ENCODE measurements around the gene PTPN22.

DNA sequence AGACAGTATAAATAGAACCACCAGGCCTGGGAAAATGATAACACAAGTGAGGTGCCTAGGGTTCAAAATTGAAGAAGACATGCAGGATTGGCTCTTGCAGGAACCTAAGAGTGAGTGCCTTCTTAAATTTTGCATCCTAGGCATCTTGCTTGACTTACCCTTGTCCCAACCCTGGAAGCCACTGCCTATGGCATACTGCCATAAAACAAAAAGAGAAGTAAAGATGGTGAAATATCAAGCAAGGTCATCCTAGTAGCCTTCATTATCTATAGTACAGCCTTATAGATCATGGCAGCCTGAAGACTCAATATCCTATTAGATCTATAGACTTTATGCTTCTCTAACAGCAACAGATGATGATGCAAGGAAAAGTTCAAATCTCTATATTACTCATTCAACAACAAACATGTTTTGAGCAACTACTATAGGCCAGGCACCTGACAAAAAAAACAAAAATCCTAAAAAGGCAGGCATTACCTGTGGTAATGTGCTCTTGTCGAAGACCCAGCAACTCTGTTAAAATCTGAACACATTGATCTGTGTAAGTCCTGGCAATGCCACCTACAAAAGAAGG lies 26.8 kb upstream of the PTPN22 start:
- no peak for TF ChIP-seq EZH2phosphoT487 (IDR thresholded peaks at IDR 0.05; ENCODE audit: low read depth, severe bottlenecking, unreplicated experiment)
- TF ChIP-seq, protein P1, sequence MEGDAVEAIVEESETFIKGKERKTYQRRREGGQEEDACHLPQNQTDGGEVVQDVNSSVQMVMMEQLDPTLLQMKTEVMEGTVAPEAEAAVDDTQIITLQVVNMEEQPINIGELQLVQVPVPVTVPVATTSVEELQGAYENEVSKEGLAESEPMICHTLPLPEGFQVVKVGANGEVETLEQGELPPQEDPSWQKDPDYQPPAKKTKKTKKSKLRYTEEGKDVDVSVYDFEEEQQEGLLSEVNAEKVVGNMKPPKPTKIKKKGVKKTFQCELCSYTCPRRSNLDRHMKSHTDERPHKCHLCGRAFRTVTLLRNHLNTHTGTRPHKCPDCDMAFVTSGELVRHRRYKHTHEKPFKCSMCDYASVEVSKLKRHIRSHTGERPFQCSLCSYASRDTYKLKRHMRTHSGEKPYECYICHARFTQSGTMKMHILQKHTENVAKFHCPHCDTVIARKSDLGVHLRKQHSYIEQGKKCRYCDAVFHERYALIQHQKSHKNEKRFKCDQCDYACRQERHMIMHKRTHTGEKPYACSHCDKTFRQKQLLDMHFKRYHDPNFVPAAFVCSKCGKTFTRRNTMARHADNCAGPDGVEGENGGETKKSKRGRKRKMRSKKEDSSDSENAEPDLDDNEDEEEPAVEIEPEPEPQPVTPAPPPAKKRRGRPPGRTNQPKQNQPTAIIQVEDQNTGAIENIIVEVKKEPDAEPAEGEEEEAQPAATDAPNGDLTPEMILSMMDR (IDR thresholded peaks at IDR 0.05; ENCODE audit: poor library complexity): no peak
- TF ChIP-seq EZH2 (IDR thresholded peaks at IDR 0.05; ENCODE audit: borderline replicate concordance): no peak
